ENCODE data around the gene COP1.
"Not testable (repeated sequence)": the region's sequence is repeated elsewhere in the genome, so short reads cannot be mapped to it uniquely, and the experiment has no call there.

DNA sequence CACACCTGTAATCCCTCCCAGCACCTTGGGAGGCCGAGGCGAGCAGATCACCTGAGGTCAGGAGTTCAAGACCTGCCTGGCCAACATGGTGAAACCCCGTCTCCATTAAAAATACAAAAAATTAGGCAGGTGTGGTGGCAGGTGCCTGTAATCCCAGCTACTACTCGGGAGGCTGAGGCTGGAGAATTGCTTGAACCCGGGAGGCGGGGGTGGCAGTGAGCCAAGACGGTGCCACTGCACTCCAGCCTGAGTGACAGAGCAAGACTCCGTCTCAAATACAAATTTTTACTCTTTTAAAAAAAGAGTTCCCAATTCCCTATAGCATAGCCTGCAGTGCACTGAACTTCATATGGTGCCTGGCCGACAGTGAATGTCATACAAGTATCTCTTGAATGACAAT is 2.4 kb downstream of the COP1 start:
- TF ChIP-seq, protein P1, sequence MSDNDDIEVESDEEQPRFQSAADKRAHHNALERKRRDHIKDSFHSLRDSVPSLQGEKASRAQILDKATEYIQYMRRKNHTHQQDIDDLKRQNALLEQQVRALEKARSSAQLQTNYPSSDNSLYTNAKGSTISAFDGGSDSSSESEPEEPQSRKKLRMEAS (IDR thresholded peaks at IDR 0.05): not testable (repeated sequence)
- TF ChIP-seq GABPA (IDR thresholded peaks at IDR 0.05; ENCODE audit: low read depth, low read length); GABPA (CRISPR knock-in tag; IDR thresholded peaks at IDR 0.05; ENCODE audit: low read depth); CTCF (CRISPR knock-in tag; IDR thresholded peaks at IDR 0.05): not testable (repeated sequence)
- TF ChIP-seq, protein P2, sequence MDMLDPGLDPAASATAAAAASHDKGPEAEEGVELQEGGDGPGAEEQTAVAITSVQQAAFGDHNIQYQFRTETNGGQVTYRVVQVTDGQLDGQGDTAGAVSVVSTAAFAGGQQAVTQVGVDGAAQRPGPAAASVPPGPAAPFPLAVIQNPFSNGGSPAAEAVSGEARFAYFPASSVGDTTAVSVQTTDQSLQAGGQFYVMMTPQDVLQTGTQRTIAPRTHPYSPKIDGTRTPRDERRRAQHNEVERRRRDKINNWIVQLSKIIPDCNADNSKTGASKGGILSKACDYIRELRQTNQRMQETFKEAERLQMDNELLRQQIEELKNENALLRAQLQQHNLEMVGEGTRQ (IDR thresholded peaks at IDR 0.05; ENCODE audit: low read depth, low read length): not testable (repeated sequence)
- TF ChIP-seq, protein P2 (CRISPR knock-in tag; IDR thresholded peaks at IDR 0.05; ENCODE audit: borderline replicate concordance): not testable (repeated sequence)

All from HepG2 (cell line).